K562 (cell line): Measurements from ENCODE around the gene LRRC41. TPM values are rescaled to one million over a fixed set of nuclear protein-coding genes. Genes with fewer than 3 reads are reported as not detected.

Source experiments
- CBX3 ChIP-seq, 2 experiments: IDR thresholded peaks; 1 replicate in 1 of 2; 2 replicates in 1 of 2; pipeline ENCODE4 v1.6.1; 2012; ENCODE audit warnings: inconsistent platforms in 2 of 2, low read length in 2 of 2, borderline replicate concordance in 1 of 2, control low read depth in 1 of 2
- CEBPB ChIP-seq: fragments of 450-650 bp; IDR thresholded peaks from 2 replicates; pipeline ENCODE4 v1.6.1; 2016; ENCODE audit warnings: missing genetic modification characterization, missing compliant biosample characterization
- CEBPG ChIP-seq, 3 experiments: fragments of 200-800 bp in 1 of 3; sonication (Bioruptor generic) in 1 of 3; sonication (generic) in 1 of 3; formaldehyde crosslinking in 1 of 3; IDR thresholded peaks in 2 of 3; conservative IDR thresholded peaks in 1 of 3; 2 replicates each; pipeline versions ENCODE4 v1.6.1 to v1.8.0; 2016 to 2022; ENCODE audit warnings: missing compliant biosample characterization in 2 of 3, missing genetic modification characterization in 2 of 3, mild to moderate bottlenecking in 1 of 3, missing genetic modification reagents in 1 of 3
- COPS2 ChIP-seq: fragments of 450-650 bp; conservative IDR thresholded peaks from 2 replicates; pipeline ENCODE4 v1.6.1; 2016; ENCODE audit warnings: mild to moderate bottlenecking, moderate library complexity
- LCOR ChIP-seq: sonication (generic); formaldehyde crosslinking; IDR thresholded peaks from 2 replicates; pipeline ENCODE4 v1.8.0; 2022; ENCODE audit warnings: mild to moderate bottlenecking, missing genetic modification reagents
- MXI1 ChIP-seq: IDR thresholded peaks from 2 replicates; pipeline ENCODE4 v1.6.1; 2011; ENCODE audit warnings: low read depth, mild to moderate bottlenecking, improper control_type of control experiment, low read length
- RAD21 ChIP-seq, 2 experiments: fragments of 250-450 bp in 1 of 2; fragments of 450-650 bp in 1 of 2; sonication (Bioruptor Pico) in 1 of 2; formaldehyde crosslinking in 1 of 2; IDR thresholded peaks in 1 of 2; conservative IDR thresholded peaks in 1 of 2; 2 replicates each; pipeline versions ENCODE4 v1.4.0 to v1.8.0; 2020 to 2022; ENCODE audit warnings: mild to moderate bottlenecking in 2 of 2, moderate library complexity in 1 of 2
- STAT5A ChIP-seq: IDR thresholded peaks from 2 replicates; pipeline ENCODE4 v1.6.1; 2012; ENCODE audit warnings: low read length, inconsistent platforms, borderline replicate concordance
- XRCC5 ChIP-seq: fragments of 200-400 bp; formaldehyde crosslinking; IDR thresholded peaks from 2 replicates; pipeline ENCODE4 v1.6.1; 2017; ENCODE audit warnings: low read depth, mild to moderate bottlenecking, low read length
- ZNF12 ChIP-seq: sonication (generic); formaldehyde crosslinking; IDR thresholded peaks from 2 replicates; pipeline ENCODE4 v1.4.0; 2020; ENCODE audit warnings: mild to moderate bottlenecking, missing genetic modification reagents
- ZNF121 ChIP-seq: sonication (generic); formaldehyde crosslinking; conservative IDR thresholded peaks from 2 replicates; pipeline ENCODE4 v1.8.0; 2022; ENCODE audit warnings: missing genetic modification reagents
- ZNF212 ChIP-seq: fragments of 450-650 bp; formaldehyde crosslinking; IDR thresholded peaks from 2 replicates; pipeline ENCODE4 v1.4.0; 2020; ENCODE audit warnings: mild to moderate bottlenecking
- ZNF75A ChIP-seq: fragments of 450-650 bp; formaldehyde crosslinking; IDR thresholded peaks from 2 replicates; pipeline ENCODE4 v1.4.0; 2020; ENCODE audit warnings: mild to moderate bottlenecking
- polyA plus RNA-seq, 8 experiments: library from polyadenylated mRNA; depleted of rRNA in 4 of 8; stranded (reverse) in 5 of 8; unstranded in 3 of 8; fragments of >200 nt; fragmentation: Nextera tagmentation in 2 of 8; fragmentation: Illumina TruSeq in 1 of 8; extraction: Ambion mirVana in 2 of 8; extraction: Trizol in 1 of 8; gene quantifications; 2 replicates each; pipeline versions ENCODE4 v1.2.1 to v1.2.3, GENCODE V29; 2011 to 2014; ENCODE audit warnings: inconsistent platforms in 1 of 8, missing spikeins in 1 of 8
- total RNA-seq, 7 experiments: library from RNA; depleted of rRNA in 6 of 7; stranded (reverse); fragments of >200 nt in 6 of 7; fragmentation: Illumina TruSeq in 2 of 7; extraction: Trizol in 2 of 7; gene quantifications; 2 replicates each; pipeline versions ENCODE4 v1.2.1 to v1.2.3, GENCODE V29; 2011 to 2021; ENCODE audit warnings: low replicate concordance in 1 of 7
- TF ChIP-seq, protein P1 (sequence below): fragments of 250-450 bp; sonication (Bioruptor Pico); IDR thresholded peaks from 2 replicates; pipeline ENCODE4 v1.5.0; 2020; ENCODE audit warnings: mild to moderate bottlenecking, borderline replicate concordance
- TF ChIP-seq, protein P2 (sequence below), 2 experiments: fragments of 450-650 bp in 1 of 2; sonication (generic) in 1 of 2; formaldehyde crosslinking; conservative IDR thresholded peaks; 2 replicates each; pipeline versions ENCODE4 v1.4.0 to v1.8.1; 2020 to 2022; ENCODE audit warnings: mild to moderate bottlenecking in 1 of 2, missing genetic modification reagents in 1 of 2
- TF ChIP-seq, protein P3 (sequence below): sonication (generic); formaldehyde crosslinking; IDR thresholded peaks from 2 replicates; pipeline ENCODE4 v1.8.1; 2022; ENCODE audit warnings: missing genetic modification reagents
- TF ChIP-seq, protein P4 (sequence below): fragments of 250-450 bp; sonication (Bioruptor Pico); IDR thresholded peaks from 2 replicates; pipeline ENCODE4 v1.5.0; 2020; ENCODE audit warnings: mild to moderate bottlenecking
- TF ChIP-seq, protein P5 (sequence below): fragments of 200-800 bp; sonication (Bioruptor generic); IDR thresholded peaks from 2 replicates; pipeline ENCODE4 v1.6.1; 2017; ENCODE audit warnings: missing genetic modification characterization, missing compliant biosample characterization

LRRC41 gene
- total and polyA plus RNA-seq, 9 of the 15 experiments (the other 6 are each of a cell fraction or from before 2014, with no cell fraction given), result 10.5 to 64.7 (median 44.2) TPM

DNA sequence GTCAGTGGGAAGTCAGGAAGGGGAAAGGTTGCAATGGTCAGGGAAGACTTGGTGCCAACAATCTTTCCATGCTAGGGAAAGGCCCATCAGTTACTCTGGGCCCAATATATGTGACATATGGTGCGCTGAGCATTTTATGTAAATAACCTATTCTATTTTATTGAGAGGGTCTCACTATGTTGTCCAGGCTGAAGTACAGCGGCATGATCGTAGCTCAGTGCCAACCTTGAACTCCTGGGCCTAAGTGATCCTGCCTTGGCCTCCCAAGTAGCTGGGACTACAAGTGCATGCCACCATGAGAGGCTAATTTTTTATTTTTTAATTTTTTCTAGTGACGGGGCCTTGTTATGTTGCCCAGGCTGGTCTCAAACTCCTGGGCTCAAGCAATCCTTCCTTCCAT, 6.9 kb upstream of the LRRC41 start (continued):
- TF ChIP-seq, protein P1, sequence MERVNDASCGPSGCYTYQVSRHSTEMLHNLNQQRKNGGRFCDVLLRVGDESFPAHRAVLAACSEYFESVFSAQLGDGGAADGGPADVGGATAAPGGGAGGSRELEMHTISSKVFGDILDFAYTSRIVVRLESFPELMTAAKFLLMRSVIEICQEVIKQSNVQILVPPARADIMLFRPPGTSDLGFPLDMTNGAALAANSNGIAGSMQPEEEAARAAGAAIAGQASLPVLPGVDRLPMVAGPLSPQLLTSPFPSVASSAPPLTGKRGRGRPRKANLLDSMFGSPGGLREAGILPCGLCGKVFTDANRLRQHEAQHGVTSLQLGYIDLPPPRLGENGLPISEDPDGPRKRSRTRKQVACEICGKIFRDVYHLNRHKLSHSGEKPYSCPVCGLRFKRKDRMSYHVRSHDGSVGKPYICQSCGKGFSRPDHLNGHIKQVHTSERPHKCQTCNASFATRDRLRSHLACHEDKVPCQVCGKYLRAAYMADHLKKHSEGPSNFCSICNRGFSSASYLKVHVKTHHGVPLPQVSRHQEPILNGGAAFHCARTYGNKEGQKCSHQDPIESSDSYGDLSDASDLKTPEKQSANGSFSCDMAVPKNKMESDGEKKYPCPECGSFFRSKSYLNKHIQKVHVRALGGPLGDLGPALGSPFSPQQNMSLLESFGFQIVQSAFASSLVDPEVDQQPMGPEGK (CRISPR knock-in tag), result no peak
- no peak for TF ChIP-seq ZNF12 (CRISPR knock-in tag)
- TF ChIP-seq LCOR (CRISPR knock-in tag), result no peak
- TF ChIP-seq COPS2, result no peak
- no peak for TF ChIP-seq XRCC5
- TF ChIP-seq MXI1, result no peak
- peak; percentile 41; the same call in 1 of the 2 replicates for TF ChIP-seq CEBPB
- no peak for TF ChIP-seq CBX3 (IDR thresholded peaks at IDR 0.05; ENCODE audit: borderline replicate concordance in 1 of 2, low read length in 2 of 2)
- TF ChIP-seq, protein P2, sequence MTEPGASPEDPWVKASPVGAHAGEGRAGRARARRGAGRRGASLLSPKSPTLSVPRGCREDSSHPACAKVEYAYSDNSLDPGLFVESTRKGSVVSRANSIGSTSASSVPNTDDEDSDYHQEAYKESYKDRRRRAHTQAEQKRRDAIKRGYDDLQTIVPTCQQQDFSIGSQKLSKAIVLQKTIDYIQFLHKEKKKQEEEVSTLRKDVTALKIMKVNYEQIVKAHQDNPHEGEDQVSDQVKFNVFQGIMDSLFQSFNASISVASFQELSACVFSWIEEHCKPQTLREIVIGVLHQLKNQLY (CRISPR knock-in tag; conservative IDR thresholded peaks at IDR 0.05), result no peak
- no peak for TF ChIP-seq STAT5A
- no peak for TF ChIP-seq RAD21 (CRISPR knock-in tag; conservative IDR thresholded peaks at IDR 0.05 in 1 of 2, IDR thresholded peaks at IDR 0.05 in 1 of 2)
- TF ChIP-seq ZNF121, result peak; percentile 94
- TF ChIP-seq, protein P3, sequence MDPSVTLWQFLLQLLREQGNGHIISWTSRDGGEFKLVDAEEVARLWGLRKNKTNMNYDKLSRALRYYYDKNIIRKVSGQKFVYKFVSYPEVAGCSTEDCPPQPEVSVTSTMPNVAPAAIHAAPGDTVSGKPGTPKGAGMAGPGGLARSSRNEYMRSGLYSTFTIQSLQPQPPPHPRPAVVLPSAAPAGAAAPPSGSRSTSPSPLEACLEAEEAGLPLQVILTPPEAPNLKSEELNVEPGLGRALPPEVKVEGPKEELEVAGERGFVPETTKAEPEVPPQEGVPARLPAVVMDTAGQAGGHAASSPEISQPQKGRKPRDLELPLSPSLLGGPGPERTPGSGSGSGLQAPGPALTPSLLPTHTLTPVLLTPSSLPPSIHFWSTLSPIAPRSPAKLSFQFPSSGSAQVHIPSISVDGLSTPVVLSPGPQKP (CRISPR knock-in tag), result no peak
- TF ChIP-seq, protein P4, sequence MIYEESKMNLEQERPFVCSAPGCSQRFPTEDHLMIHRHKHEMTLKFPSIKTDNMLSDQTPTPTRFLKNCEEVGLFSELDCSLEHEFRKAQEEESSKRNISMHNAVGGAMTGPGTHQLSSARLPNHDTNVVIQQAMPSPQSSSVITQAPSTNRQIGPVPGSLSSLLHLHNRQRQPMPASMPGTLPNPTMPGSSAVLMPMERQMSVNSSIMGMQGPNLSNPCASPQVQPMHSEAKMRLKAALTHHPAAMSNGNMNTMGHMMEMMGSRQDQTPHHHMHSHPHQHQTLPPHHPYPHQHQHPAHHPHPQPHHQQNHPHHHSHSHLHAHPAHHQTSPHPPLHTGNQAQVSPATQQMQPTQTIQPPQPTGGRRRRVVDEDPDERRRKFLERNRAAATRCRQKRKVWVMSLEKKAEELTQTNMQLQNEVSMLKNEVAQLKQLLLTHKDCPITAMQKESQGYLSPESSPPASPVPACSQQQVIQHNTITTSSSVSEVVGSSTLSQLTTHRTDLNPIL (CRISPR knock-in tag), result no peak
- no peak for TF ChIP-seq ZNF212 (CRISPR knock-in tag)
- TF ChIP-seq, protein P5, sequence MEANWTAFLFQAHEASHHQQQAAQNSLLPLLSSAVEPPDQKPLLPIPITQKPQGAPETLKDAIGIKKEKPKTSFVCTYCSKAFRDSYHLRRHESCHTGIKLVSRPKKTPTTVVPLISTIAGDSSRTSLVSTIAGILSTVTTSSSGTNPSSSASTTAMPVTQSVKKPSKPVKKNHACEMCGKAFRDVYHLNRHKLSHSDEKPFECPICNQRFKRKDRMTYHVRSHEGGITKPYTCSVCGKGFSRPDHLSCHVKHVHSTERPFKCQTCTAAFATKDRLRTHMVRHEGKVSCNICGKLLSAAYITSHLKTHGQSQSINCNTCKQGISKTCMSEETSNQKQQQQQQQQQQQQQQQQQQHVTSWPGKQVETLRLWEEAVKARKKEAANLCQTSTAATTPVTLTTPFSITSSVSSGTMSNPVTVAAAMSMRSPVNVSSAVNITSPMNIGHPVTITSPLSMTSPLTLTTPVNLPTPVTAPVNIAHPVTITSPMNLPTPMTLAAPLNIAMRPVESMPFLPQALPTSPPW (CRISPR knock-in tag), result no peak
- no peak for TF ChIP-seq ZNF75A (CRISPR knock-in tag)
- TF ChIP-seq CEBPG (CRISPR knock-in tag; IDR thresholded peaks at IDR 0.05), result 0 out of 2 replicates have a peak, but pooled peaks have one; percentile 32
- TF ChIP-seq CEBPG (tag; conservative IDR thresholded peaks at IDR 0.05 in 1 of 2, IDR thresholded peaks at IDR 0.05 in 1 of 2), result no peak
